Fibroblast of the aortic adventitia (primary cell): Measurements from ENCODE around the gene CELF6. TPM values are rescaled to one million over a fixed set of nuclear protein-coding genes. Genes with fewer than 3 reads are reported as not detected.

Experiments used
- DNase-seq: peaks from one replicate; pipeline ENCODE4 v3.0.0-alpha.2; 2010; ENCODE audit warnings: low read depth
- H3K4me3 ChIP-seq: 2 replicates; pipeline ENCODE4 v1.5.1; 2011; ENCODE audit warnings: low read depth, mild to moderate bottlenecking, control low read depth, low read length, moderate library complexity
- CTCF ChIP-seq: IDR thresholded peaks from 2 replicates; pipeline ENCODE4 v1.5.1; 2011; ENCODE audit warnings: mild to moderate bottlenecking, low read length, control low read depth, inconsistent platforms; ENCODE audit not compliant: insufficient read depth
- total RNA-seq: library from RNA; depleted of rRNA; stranded (reverse); fragments of >200 nt; gene quantifications from 2 replicates; pipeline ENCODE4 v1.2.3, GENCODE V29; 2012; ENCODE audit warnings: low replicate concordance

The CELF6 gene
- total RNA-seq, 1 donor: 0.18 TPM

- DNase-seq: no peak
- no peak overlapping the region for H3K4me3 ChIP-seq
- no peak for TF ChIP-seq CTCF
Measured at GRCh38 chr15:72237853-72238224, 82.1 kb downstream of the CELF6 start.

GRCh38 chr15:72237029-72237852 lies 82.7 kb downstream of the CELF6 start:
- peak; percentile 97 for DNase-seq
- no peak for TF ChIP-seq CTCF
- peak overlapping the region; percentile 58 for H3K4me3 ChIP-seq

GRCh38 chr15:72236381-72237003 lies 83.5 kb downstream of the CELF6 start:
- TF ChIP-seq CTCF: no peak
- DNase-seq: no peak
- peak overlapping the region; percentile 58 for H3K4me3 ChIP-seq

GRCh38 chr15:72235298-72235697 lies 84.7 kb downstream of the CELF6 start:
- H3K4me3 ChIP-seq: no peak overlapping the region
- DNase-seq: no peak
- no peak for TF ChIP-seq CTCF

Other genes starting within 250 kb of the CELF6 start
- gene MYO9A, start 202.0 kb downstream of the CELF6 start, total RNA-seq: 55.9 and 111 TPM in 2 replicates
- 0.98 and 3.8 TPM in 2 replicates for gene SENP8, start 201.8 kb downstream of the CELF6 start, total RNA-seq
- gene GRAMD2A, start 122.4 kb downstream of the CELF6 start, total RNA-seq: 0.33 and 0.63 TPM in 2 replicates
- gene PKM, start 89.0 kb downstream of the CELF6 start, total RNA-seq: 1,143 and 1,845 TPM in 2 replicates
- 28.7 and 41.7 TPM in 2 replicates for gene PARP6, start 47.6 kb downstream of the CELF6 start, total RNA-seq
- gene HEXA, start 55.9 kb upstream of the CELF6 start, total RNA-seq: 89.0 and 210 TPM in 2 replicates
- gene TMEM202, start 78.1 kb upstream of the CELF6 start, total RNA-seq: not detected in 2 replicates
- 51.1 and 69.2 TPM in 2 replicates for gene ARIH1, start 154.2 kb upstream of the CELF6 start, total RNA-seq